Right lobe of liver (tissue), 6 donors: ENCODE data around the gene SLC4A8. TPM values are rescaled to one million over a fixed set of nuclear protein-coding genes. Genes with fewer than 3 reads are reported as not detected.

Experiments used
- ATAC-seq, 4 donors: fragments of 200-7000 bp; cut with Tn5 transposase; one replicate each; pipeline ENCODE4 v1.9.1; 2020; ENCODE audit warnings: mild to moderate bottlenecking in 4 of 4, moderate library complexity in 4 of 4
- DNase-seq, 3 donors: peaks; one replicate each; pipeline ENCODE4 v3.0.0-alpha.2; 2020
- H3K27ac ChIP-seq, 3 donors: fragments of 200-600 bp; one replicate each; pipeline ENCODE4 v1.8.0; 2022
- H3K27me3 ChIP-seq, 2 donors: fragments of 200-600 bp; one replicate each; pipeline ENCODE4 v1.8.0; 2022
- H3K36me3 ChIP-seq, 4 donors: fragments of 200-600 bp; sonication (generic) in 1 of 4; one replicate each; pipeline versions ENCODE4 v1.5.1 to v1.8.0; 2017 to 2022; ENCODE audit warnings: control low read depth in 1 of 4
- H3K4me1 ChIP-seq, 4 donors: fragments of 200-600 bp; sonication (generic) in 1 of 4; one replicate each; pipeline versions ENCODE4 v1.5.1 to v1.8.0; 2017 to 2022; ENCODE audit warnings: control low read depth in 1 of 4
- H3K4me3 ChIP-seq, 3 donors: fragments of 200-600 bp; one replicate each; pipeline ENCODE4 v1.8.0; 2022
- H3K9me3 ChIP-seq, 4 donors: fragments of 200-600 bp; sonication (generic) in 1 of 4; one replicate each; pipeline versions ENCODE4 v1.5.1 to v1.8.0; 2017 to 2022; ENCODE audit warnings: control low read depth in 1 of 4
- POLR2A ChIP-seq: fragments of 450-650 bp; IDR thresholded peaks from one replicate; pipeline ENCODE4 v1.6.1; 2017; ENCODE audit warnings: antibody characterized with exemption, mild to moderate bottlenecking
- whole genome bisulfite sequencing: methylation state at CpG from one replicate; pipeline ENCODE4 v1.1.6; 2018; ENCODE audit warnings: low coverage, low lambda C conversion rate; ENCODE audit not compliant: insufficient coverage; ENCODE audit errors: missing lambda C conversion rate; 5-methylcytosine and 5-hydroxymethylcytosine counted together
- intact Hi-C, 2 donors: fragments of 100-400 bp; cut with DNase I; formaldehyde crosslinking; loops; one replicate each; pipeline versions ENCODE4 v1.11.2 to v1.14.1; 2022
- total RNA-seq, 6 experiments: library from RNA; depleted of rRNA in 2 of 6; stranded (reverse); fragments of >200 nt in 2 of 6; fragmentation: NEBNext Ultra II Directional in 3 of 6; extraction: Animal tissue kit (Norgen Biotek cat#: 25700) in 3 of 6; gene quantifications; one replicate each; pipeline versions ENCODE4 v1.1.0 to v1.2.4, GENCODE V29; 2016 to 2023
- TF ChIP-seq, protein P1 (sequence below), 4 donors: fragments of 200-600 bp in 3 of 4; fragments of 450-650 bp in 1 of 4; IDR thresholded peaks; one replicate each; pipeline versions ENCODE4 v1.5.1 to v1.8.0; 2016 to 2022; ENCODE audit warnings: antibody characterized with exemption in 4 of 4, mild to moderate bottlenecking in 2 of 4
- donor health status: DM: no; HTN: yes; CAD: no.
- donor health status: DM: no; HTN: no; CAD: no.
- donor health status: DM: no; HTN: no; CAD: no.
- donor health status: DM: no; HTN: yes; CAD: no.
- donor health status: DM: no; HTN: yes; CAD: no.

SLC4A8 gene
- total RNA-seq, 6 experiments from 2014 or later: 0.04 to 0.55 (median 0.19) TPM

DNA sequence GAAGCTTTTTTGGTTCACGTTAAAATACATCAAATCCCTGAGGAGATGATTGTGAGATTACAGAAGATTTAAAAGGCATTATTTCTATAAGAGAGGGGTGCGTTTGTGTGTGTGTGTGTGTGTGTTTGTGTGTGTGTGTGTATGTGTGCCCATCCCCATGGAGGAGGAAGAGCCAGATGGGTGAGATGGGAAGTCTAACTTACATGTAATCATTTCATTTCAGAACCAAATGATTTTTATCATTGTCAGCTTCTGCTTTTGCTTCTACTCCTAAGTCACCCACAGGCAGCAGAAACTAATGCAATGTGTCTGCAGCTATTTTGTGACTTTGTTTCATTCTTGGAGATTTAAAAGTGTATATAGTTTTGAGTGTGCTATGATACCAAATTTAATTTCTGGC lies 68.7 kb downstream of the SLC4A8 start:
- Histone ChIP-seq H3K4me1 (no peaks in the 10 kb centered on the region), H3K27me3 (no peaks in the 10 kb centered on the region), H3K36me3 (no peaks in the 10 kb centered on the region), H3K4me3 (no peak overlapping the region), H3K27ac (no peak overlapping the region), H3K9me3 (no peaks in the 10 kb centered on the region)
- 71% methylated on average over 2 of the region's 2 CpGs for WGBS
- ATAC-seq: no peak
- no peak for DNase-seq
- TF ChIP-seq, protein P1, sequence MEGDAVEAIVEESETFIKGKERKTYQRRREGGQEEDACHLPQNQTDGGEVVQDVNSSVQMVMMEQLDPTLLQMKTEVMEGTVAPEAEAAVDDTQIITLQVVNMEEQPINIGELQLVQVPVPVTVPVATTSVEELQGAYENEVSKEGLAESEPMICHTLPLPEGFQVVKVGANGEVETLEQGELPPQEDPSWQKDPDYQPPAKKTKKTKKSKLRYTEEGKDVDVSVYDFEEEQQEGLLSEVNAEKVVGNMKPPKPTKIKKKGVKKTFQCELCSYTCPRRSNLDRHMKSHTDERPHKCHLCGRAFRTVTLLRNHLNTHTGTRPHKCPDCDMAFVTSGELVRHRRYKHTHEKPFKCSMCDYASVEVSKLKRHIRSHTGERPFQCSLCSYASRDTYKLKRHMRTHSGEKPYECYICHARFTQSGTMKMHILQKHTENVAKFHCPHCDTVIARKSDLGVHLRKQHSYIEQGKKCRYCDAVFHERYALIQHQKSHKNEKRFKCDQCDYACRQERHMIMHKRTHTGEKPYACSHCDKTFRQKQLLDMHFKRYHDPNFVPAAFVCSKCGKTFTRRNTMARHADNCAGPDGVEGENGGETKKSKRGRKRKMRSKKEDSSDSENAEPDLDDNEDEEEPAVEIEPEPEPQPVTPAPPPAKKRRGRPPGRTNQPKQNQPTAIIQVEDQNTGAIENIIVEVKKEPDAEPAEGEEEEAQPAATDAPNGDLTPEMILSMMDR (IDR thresholded peaks at IDR 0.05): no peak
- no peak for TF ChIP-seq POLR2A
- intact Hi-C loops: no loop called here

- no peak for DNase-seq
- ATAC-seq: peak in 1 of 4 donors; percentile 28
Measured at GRCh38 chr12:51496895-51497294, 72.3 kb downstream of the SLC4A8 start.

DNA sequence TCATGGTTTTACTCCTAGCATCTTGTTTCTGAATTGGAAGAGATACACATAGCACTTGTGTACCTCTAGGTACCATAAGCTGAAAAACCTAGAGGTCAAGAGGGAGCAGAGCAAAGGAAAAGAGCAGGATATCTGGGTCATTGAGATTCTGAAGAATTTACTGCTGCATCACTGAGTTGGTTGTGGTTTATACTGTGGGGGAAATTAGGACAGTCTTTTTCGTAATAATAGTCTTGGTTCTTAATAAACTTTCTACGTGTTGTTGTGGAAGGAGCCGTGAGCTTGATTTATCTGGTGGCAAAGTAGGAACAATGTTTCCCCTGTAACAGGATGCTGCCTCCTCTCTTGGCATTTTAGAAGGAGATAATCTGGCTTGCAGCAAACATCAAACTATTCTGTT lies 80.2 kb downstream of the SLC4A8 start:
- WGBS: 51% methylated on average over 3 of the region's 3 CpGs
- Histone ChIP-seq H3K4me3 (no peak overlapping the region), H3K27me3 (no peaks in the 10 kb centered on the region), H3K4me1 (no peaks in the 10 kb centered on the region), H3K36me3 (no peaks in the 10 kb centered on the region), H3K27ac (no peak overlapping the region), H3K9me3 (no peaks in the 10 kb centered on the region)
- no peak for DNase-seq
- ATAC-seq: no peak
- no peak for TF ChIP-seq POLR2A
- TF ChIP-seq, protein P1 (IDR thresholded peaks at IDR 0.05): no peak
- intact Hi-C loops: no loop called here

More at GRCh38 chr12:51496895-51497294, 72.3 kb downstream of the SLC4A8 start:
- no peaks in the 10 kb centered on the region for H3K27me3 ChIP-seq
- no peaks in the 10 kb centered on the region for H3K4me1 ChIP-seq
- 78% methylated on average over 2 of the region's 2 CpGs for WGBS
- H3K27ac ChIP-seq: no peak overlapping the region
- no peak for TF ChIP-seq POLR2A
- TF ChIP-seq, protein P1 (IDR thresholded peaks at IDR 0.05): no peak
- no peaks in the 10 kb centered on the region for H3K9me3 ChIP-seq
- intact Hi-C loops: no loop called here
- no peaks in the 10 kb centered on the region for H3K36me3 ChIP-seq
- H3K4me3 ChIP-seq: no peak overlapping the region

GRCh38 chr12:51505360-51506105 lies 80.9 kb downstream of the SLC4A8 start:
- 81% methylated on average over 6 of the region's 6 CpGs for WGBS
- H3K36me3 ChIP-seq: no peaks in the 10 kb centered on the region
- TF ChIP-seq, protein P1 (IDR thresholded peaks at IDR 0.05): no peak
- TF ChIP-seq POLR2A: no peak
- H3K27ac ChIP-seq: no peak overlapping the region
- ATAC-seq (no peak), DNase-seq (no peak)
- no peak overlapping the region for H3K4me3 ChIP-seq
- intact Hi-C loops: no loop called here
- no peaks in the 10 kb centered on the region for H3K4me1 ChIP-seq
- no peaks in the 10 kb centered on the region for H3K9me3 ChIP-seq
- H3K27me3 ChIP-seq: no peaks in the 10 kb centered on the region
